Measurements from ENCODE around the gene CDC6.

CDC6 gene

DNA sequence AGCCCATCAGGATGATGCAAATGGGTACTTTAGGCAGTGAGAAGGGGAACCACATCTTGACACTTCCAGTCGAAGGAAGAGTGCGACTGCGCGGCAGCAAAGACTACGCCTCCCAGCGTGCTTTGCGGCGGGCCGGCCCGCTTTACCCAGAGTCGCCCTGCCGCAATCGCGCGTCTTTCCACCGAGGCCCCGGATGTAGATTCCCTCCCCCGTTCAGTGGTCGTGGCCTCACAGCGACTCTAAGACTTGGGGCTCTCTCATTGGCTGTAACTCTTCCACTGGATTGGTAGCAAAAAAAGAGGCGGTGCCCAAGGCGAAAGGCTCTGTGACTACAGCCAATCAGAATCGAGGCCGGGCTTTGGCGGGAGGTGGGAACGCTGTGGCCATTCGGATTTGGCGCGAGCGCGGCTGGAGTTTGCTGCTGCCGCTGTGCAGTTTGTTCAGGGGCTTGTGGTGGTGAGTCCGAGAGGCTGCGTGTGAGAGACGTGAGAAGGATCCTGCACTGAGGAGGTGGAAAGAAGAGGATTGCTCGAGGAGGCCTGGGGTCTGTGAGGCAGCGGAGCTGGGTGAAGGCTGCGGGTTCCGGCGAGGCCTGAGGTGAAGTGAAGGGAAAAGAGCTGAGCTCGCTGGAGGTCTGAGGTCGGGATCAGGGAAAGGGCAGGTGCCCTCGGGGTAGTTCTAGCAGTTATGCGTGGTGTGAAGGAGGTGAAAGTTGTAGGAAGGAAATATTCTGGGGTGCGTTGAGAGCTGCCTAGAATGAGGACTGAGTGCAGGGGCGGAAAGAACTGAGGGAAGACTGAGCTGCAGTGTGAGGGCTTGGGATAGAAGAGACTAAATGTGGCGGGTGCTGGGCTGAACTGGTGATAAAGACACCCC lies at the start of gene CDC6:
Gene CDC6, plus strand, starts transcription at position 386 of the 876 bp plus-strand sequence. CDS start 1,542 bp downstream, outside the sequence.
- DNase-seq (ENCODE audit: low read depth in 2 of 2) = peak; percentile 99

- DNase-seq (ENCODE audit: low read depth in 2 of 2) = no peak
Observed at GRCh38 chr17:40241252-40241834, 46.3 kb upstream of the CDC6 start.

- peak in 1 of 2 experiments; percentile 35 for DNase-seq (ENCODE audit: low read depth in 2 of 2)
Observed at GRCh38 chr17:40242774-40243173, 44.9 kb upstream of the CDC6 start.

- peak in 1 of 2 experiments; percentile 39 for DNase-seq (ENCODE audit: low read depth in 2 of 2)
Observed at GRCh38 chr17:40243761-40244160, 43.9 kb upstream of the CDC6 start.

DNA sequence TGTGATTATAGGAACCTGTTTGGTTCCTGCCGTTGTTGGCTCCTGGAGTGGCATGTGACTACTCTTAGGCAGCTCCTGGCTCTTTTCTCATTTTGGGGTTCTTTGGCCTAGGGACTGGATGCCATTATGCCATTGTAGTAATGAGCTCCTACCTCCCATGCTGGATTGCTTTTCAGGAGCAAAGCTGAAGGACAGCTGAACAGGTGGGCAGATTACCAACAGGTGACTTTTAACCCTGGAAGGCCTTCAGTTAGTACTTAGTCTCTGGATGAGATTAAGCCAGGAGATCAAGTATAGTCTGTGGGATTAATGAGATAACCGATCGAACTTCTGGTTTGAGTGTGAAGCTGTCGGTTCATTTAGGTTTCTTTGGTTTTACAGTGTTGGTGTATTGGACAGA lies 43.4 kb upstream of the CDC6 start:
- DNase-seq (ENCODE audit: low read depth in 2 of 2) = no peak

DNA sequence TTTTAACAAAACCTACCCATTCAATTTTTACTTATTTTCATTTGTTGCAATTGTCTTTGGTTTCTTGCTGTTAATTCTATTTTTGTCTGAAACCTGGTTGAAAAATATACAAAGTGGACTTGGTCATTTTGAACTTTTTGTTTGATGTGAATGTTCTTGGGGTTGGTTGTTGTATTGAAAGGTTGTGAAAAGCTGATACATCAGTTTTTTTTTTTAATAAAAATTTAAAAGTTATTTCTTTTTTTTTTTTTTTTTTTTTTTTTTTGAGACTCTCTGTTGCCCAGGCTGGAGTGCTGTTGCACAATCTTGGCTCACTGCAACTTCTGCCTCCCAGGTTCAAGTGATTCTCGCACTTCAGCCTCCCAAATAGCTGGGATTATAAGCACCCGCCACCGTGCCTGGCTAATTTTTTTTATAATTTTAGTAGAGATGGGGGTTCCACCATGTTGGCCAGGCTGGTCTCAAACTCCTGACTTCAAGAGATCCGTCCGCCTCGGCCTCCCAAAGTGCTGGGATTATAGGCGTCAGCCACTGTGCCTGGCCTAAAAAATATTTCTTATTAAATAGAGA lies 39.7 kb upstream of the CDC6 start:
- DNase-seq (ENCODE audit: low read depth in 2 of 2) = no peak

DNA sequence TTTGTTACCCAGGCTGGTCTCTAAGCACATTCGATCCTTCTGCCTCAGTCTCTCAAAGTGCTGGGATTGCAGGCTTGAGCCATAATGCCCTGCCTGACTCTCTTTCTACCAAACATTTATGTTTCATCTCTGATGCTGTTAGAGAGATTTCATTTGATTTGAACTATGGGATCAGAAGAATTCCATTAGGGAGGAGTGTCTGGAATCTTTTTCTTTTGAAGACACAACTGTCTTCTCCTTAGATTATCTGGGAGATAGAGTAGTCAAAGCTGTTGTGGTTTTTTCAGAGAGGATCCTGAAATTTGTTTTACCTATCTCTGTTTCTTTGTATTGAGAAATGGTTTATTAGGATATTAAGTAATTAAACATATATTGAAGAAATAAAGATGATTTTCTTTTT lies 39.2 kb upstream of the CDC6 start:
- DNase-seq (ENCODE audit: low read depth in 2 of 2) = no peak

DNA sequence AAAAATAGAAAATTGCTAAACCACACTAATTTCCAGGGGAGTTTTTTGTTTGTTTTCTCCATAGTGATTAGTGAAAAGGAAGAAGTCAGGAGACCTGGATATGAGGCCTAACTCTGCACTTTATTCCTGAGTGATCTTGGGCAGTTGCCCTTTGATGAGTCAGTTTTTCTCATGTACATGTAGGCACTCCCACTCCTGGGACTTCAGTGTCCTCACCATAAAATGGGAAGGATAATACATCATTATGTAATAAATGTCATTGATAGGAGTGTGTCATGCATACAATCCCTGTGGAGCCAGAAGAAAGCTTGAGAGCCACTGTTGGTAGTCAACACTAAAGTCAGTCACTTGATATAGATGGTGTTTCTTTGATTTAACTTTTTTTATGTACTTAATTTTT lies 36.1 kb upstream of the CDC6 start:
- DNase-seq (ENCODE audit: low read depth in 2 of 2) = peak; percentile 42 to 44

GRCh38 chr17:40253565-40253964 lies 34.1 kb upstream of the CDC6 start:
- no peak for DNase-seq (ENCODE audit: low read depth in 2 of 2)

DNA sequence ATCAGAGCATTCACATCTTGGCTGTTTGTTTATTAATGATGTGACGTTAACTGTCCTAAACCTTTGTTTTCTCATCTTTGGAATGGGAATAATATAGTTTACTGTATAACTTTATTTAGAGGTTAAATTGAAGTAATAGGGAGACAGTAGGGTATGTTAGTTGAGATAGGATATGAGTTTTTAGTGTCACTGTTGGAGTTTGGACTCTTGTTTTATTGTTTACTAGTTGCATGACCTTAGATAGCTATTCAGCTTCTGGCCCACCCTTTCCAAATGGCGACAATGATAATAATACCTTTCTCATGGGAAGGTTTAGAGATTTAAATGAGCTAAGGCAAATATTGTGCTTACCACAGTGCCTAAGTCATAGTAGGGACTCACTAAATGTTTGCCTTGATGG lies 28.2 kb upstream of the CDC6 start:
- DNase-seq (ENCODE audit: low read depth in 2 of 2) = no peak

DNA sequence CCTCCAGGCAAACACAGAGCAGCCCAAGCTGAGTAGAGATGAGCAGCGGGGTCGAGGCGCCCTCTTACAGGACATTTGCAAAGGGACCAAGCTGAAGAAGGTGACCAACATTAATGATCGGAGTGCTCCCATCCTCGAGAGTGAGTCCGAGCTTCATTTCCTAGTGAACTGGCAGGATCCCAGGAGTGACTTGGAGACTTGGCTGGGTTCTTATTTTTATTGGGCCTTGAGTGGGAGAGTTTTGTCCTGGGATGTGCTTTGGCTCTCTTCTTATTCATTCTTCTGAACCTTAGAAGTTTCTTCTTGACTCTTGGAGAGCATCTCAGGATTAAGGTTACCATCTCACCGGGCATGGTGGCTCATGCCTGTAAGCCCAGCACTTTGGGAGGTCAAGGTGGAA lies 27.2 kb upstream of the CDC6 start:
- no peak for DNase-seq (ENCODE audit: low read depth in 2 of 2)

GRCh38 chr17:40264458-40265185 lies 23.1 kb upstream of the CDC6 start:
- DNase-seq (ENCODE audit: low read depth in 2 of 2) = no peak

DNA sequence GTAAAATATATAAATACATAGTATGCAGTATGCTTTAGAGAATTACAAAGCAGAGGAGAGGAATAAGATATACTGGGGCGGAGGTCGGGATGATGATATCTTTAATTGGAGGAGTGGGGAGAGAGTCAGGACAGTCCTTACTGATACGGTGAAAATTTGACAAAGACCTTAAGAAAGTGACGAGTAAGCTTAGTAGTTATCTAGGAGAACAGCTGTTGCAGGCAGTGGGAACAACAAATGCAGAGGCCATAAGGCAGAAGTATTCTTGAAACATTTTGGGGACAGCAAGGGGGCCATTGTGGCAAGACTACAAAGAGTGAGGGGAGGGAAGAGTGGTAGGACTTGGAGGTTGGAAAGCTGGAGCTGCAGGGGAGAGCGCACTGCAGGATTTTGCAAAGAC lies 22.3 kb upstream of the CDC6 start:
- DNase-seq (ENCODE audit: low read depth in 2 of 2) = no peak

- DNase-seq (ENCODE audit: low read depth in 2 of 2) = no peak
Observed at GRCh38 chr17:40266882-40267281, 20.8 kb upstream of the CDC6 start.

GRCh38 chr17:40268141-40268712 lies 19.5 kb upstream of the CDC6 start:
- no peak for DNase-seq (ENCODE audit: low read depth in 2 of 2)

GRCh38 chr17:40278414-40278813 lies 9.3 kb upstream of the CDC6 start:
- DNase-seq (ENCODE audit: low read depth in 2 of 2) = no peak

- no peak for DNase-seq (ENCODE audit: low read depth in 2 of 2)
Observed at GRCh38 chr17:40279402-40279801, 8.3 kb upstream of the CDC6 start.

GRCh38 chr17:40281663-40282062 lies 6.0 kb upstream of the CDC6 start:
- no peak for DNase-seq (ENCODE audit: low read depth in 2 of 2)

- DNase-seq (ENCODE audit: low read depth in 2 of 2) = peak; percentile 78 to 81
Observed at GRCh38 chr17:40283662-40284061, 4.0 kb upstream of the CDC6 start.

DNA sequence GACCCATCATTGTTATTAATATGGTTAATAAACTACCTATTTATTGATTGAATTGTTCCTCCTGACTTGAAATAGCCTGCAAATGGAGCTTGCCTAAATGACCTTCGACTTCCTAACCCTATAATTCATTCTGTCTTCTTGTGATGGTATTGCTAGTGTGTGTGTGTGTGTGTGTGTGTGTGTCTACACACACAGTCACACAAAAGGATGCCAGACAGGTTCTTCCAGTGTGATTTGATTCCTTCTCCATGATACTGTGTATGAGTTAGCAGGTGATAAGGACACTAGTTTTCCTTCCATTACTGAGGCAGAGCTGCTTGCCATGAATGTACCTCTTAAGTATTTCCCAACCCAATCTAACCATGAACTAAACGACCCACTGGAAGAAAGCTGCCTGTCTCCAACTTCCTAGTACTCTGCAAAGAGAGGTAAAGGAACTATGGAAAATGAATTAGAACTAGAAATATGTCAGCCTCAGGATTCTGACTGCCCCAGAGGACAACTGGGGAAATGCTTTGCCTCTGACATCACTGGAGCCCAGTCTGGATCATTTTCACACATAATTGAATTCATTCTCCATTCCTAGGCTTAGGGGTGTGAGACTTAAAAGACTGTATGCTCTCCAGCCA lies 3.5 kb upstream of the CDC6 start:
- peak; percentile 62 for DNase-seq (ENCODE audit: low read depth in 2 of 2)

DNA sequence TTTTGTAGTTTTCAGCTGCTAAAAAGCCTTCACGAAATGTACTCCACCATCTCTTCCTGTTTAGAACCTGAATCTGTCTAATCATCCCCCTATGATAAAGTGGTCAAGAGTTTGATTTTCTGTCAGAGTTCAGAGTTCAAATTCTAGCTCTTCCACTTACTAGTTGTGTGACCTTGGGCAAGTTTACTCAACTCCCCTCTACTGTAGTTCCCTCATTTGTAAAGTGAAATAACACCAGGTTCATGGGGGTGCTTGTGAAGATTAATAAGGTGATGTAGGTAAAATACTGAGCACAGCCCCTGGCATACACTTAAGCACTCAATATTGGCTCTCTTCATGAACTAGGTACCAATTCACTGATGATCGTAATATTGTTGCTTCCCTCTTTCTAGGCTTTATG lies 1.2 kb upstream of the CDC6 start:
- DNase-seq (ENCODE audit: low read depth in 2 of 2) = no peak

- no peak for DNase-seq (ENCODE audit: low read depth in 2 of 2)
Observed at GRCh38 chr17:40287159-40287493, 553 bp upstream of the CDC6 start.

All from fibroblast of skin of left quadriceps (primary cell).